Liver (tissue), 9 donors: ENCODE results near the gene PNPLA3. TPM values are rescaled to one million over a fixed set of nuclear protein-coding genes. Genes with fewer than 3 reads are reported as not detected.

Experiments
- DNase-seq: peaks from one replicate; pipeline ENCODE4 v3.0.0-alpha.2; 2017; ENCODE audit warnings: low spot score
- H3K27ac ChIP-seq, 2 donors: one replicate each; pipeline ENCODE4 v1.7.0; 2013; ENCODE audit warnings: inconsistent platforms in 2 of 2, low read length in 2 of 2, control low read depth in 1 of 2, low read depth in 1 of 2, mild to moderate bottlenecking in 1 of 2
- H3K27me3 ChIP-seq, 4 donors: one replicate each; pipeline versions ENCODE4 v1.6.1 to v1.7.0; 2013; ENCODE audit warnings: low read length in 3 of 4, inconsistent platforms in 1 of 4, mild to moderate bottlenecking in 1 of 4, moderate library complexity in 1 of 4; ENCODE audit not compliant: control insufficient read depth in 4 of 4, insufficient read depth in 4 of 4
- H3K36me3 ChIP-seq, 4 donors: one replicate each; pipeline versions ENCODE4 v1.6.1 to v1.7.0; 2013; ENCODE audit warnings: low read length in 3 of 4, mild to moderate bottlenecking in 3 of 4, low read depth in 1 of 4, moderate library complexity in 1 of 4; ENCODE audit not compliant: control insufficient read depth in 4 of 4, insufficient read depth in 3 of 4
- H3K4me1 ChIP-seq, 4 donors: one replicate each; pipeline versions ENCODE4 v1.6.1 to v1.7.0; 2013; ENCODE audit warnings: low read length in 3 of 4, mild to moderate bottlenecking in 3 of 4, moderate library complexity in 1 of 4; ENCODE audit not compliant: control insufficient read depth in 4 of 4, insufficient read depth in 4 of 4
- H3K4me3 ChIP-seq, 3 donors: one replicate each; pipeline versions ENCODE4 v1.6.1 to v1.7.0; 2013; ENCODE audit warnings: low read length in 3 of 3, control low read depth in 1 of 3, low read depth in 1 of 3, mild to moderate bottlenecking in 1 of 3
- H3K9ac ChIP-seq, 2 donors: one replicate each; pipeline ENCODE4 v1.7.0; 2013; ENCODE audit warnings: low read length in 2 of 2, mild to moderate bottlenecking in 2 of 2, moderate library complexity in 2 of 2, control low read depth in 1 of 2, low read depth in 1 of 2
- H3K9me3 ChIP-seq, 4 donors: one replicate each; pipeline versions ENCODE4 v1.6.1 to v1.7.0; 2013; ENCODE audit warnings: low read length in 3 of 4; ENCODE audit not compliant: control insufficient read depth in 4 of 4
- EGR1 ChIP-seq, 2 donors: IDR thresholded peaks; 2 replicates each; pipeline ENCODE4 v1.6.1; 2016 to 2018; ENCODE audit warnings: antibody characterized with exemption in 2 of 2, low read depth in 2 of 2
- FOXA1 ChIP-seq: IDR thresholded peaks from 2 replicates; pipeline ENCODE4 v1.6.1; 2016; ENCODE audit warnings: antibody characterized with exemption
- GABPA ChIP-seq, 2 donors: IDR thresholded peaks in 1 of 2; conservative IDR thresholded peaks in 1 of 2; 2 replicates each; pipeline ENCODE4 v1.6.1; 2016; ENCODE audit warnings: antibody characterized with exemption in 2 of 2, mild to moderate bottlenecking in 1 of 2, moderate library complexity in 1 of 2
- HNF4A ChIP-seq, 2 donors: conservative IDR thresholded peaks; 2 replicates each; pipeline ENCODE4 v1.6.1; 2016; ENCODE audit warnings: antibody characterized with exemption in 2 of 2, mild to moderate bottlenecking in 2 of 2
- HNF4G ChIP-seq: IDR thresholded peaks from 2 replicates; pipeline ENCODE4 v1.6.1; 2016; ENCODE audit warnings: antibody characterized with exemption
- JUND ChIP-seq, 2 donors: IDR thresholded peaks; 2 replicates each; pipeline ENCODE4 v1.6.1; 2016; ENCODE audit warnings: antibody characterized with exemption in 2 of 2
- NR2F2 ChIP-seq: IDR thresholded peaks from 2 replicates; pipeline ENCODE4 v1.6.1; 2016; ENCODE audit warnings: antibody characterized with exemption
- RAD21 ChIP-seq, 2 donors: IDR thresholded peaks; 2 replicates each; pipeline ENCODE4 v1.6.1; 2016; ENCODE audit warnings: antibody characterized with exemption in 2 of 2, mild to moderate bottlenecking in 2 of 2
- RXRA ChIP-seq, 2 donors: IDR thresholded peaks; 2 replicates each; pipeline ENCODE4 v1.6.1; 2017 to 2018; ENCODE audit warnings: antibody characterized with exemption in 2 of 2, mild to moderate bottlenecking in 1 of 2
- SP1 ChIP-seq: IDR thresholded peaks from 2 replicates; pipeline ENCODE4 v1.6.1; 2018; ENCODE audit warnings: antibody characterized with exemption, mild to moderate bottlenecking
- TAF1 ChIP-seq: conservative IDR thresholded peaks from 2 replicates; pipeline ENCODE4 v1.6.1; 2016; ENCODE audit warnings: antibody characterized with exemption, mild to moderate bottlenecking
- YY1 ChIP-seq: IDR thresholded peaks from 2 replicates; pipeline ENCODE4 v1.6.1; 2016; ENCODE audit warnings: antibody characterized with exemption, mild to moderate bottlenecking
- WGBS: extraction: QIAGEN DNeasy Blood & Tissue Kit; methylation state at CpG from one replicate; pipeline ENCODE4 v1.1.7; 2013; 5-methylcytosine and 5-hydroxymethylcytosine counted together
- polyA plus RNA-seq, 2 donors: library from polyadenylated mRNA; stranded (reverse) in 1 of 2; unstranded in 1 of 2; fragments of 200-250 nt in 1 of 2; fragments of >200 nt in 1 of 2; fragmentation: Nextera tagmentation in 1 of 2; extraction: Ambion mirVana in 1 of 2; gene quantifications; one replicate each; pipeline versions ENCODE4 v1.2.1 to v1.2.3, GENCODE V29; 2013 to 2015
- total RNA-seq, 2 donors: library from RNA; depleted of rRNA; stranded (reverse); fragments of >200 nt; gene quantifications; one replicate each; pipeline ENCODE4 v1.2.3, GENCODE V29; 2014
- TF ChIP-seq, protein P1 (sequence below): IDR thresholded peaks from 2 replicates; pipeline ENCODE4 v1.6.1; 2016; ENCODE audit warnings: antibody characterized with exemption
- TF ChIP-seq, protein P2 (sequence below): IDR thresholded peaks from 2 replicates; pipeline ENCODE4 v1.6.1; 2016; ENCODE audit warnings: antibody characterized with exemption
- TF ChIP-seq, protein P3 (sequence below): fragments of 150-350 bp; IDR thresholded peaks from 2 replicates; pipeline ENCODE4 v1.5.1; 2017; ENCODE audit warnings: improper control_type of control experiment, low read depth, low read length; ENCODE audit not compliant: missing input control
- donor health status: healthy.
- donor health status: healthy.
- donor health status: healthy.
- donor health status: healthy.
- donor health status: healthy.

PNPLA3 gene
- total and polyA plus RNA-seq, 4 donors: 15.9 to 59.1 (median 24.8) TPM

DNA sequence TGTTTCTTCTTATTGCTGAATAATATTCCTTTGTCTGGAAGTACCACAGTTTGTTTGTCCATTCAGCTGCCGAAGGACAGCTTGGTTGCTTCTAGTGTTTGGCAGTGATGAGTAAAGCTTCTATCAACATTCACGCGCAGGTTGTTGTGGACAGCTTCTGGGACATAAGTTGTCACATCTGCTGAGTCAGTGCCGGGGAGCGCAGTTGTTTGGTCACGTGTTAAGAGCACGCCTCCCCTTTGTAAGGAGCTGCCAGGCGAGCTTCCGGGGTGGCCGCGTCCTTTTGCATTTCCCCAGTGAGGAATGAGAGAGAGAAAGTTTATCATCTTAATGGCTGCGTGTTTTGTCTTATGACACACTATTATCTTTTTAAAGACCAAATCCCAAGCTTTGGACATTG is 61.9 kb downstream of the PNPLA3 start:
- Histone ChIP-seq H3K9me3 (no peaks in the 10 kb centered on the region), H3K36me3 (peaks cover 18 to 71% (median 58%) of the 10 kb centered on the region in 4 donors), H3K27me3 (no peaks in the 10 kb centered on the region), H3K27ac (no peak overlapping the region), H3K4me3 (no peak overlapping the region), H3K9ac (no peak overlapping the region), H3K4me1 (no peaks in the 10 kb centered on the region)
- WGBS: 92% methylated on average over 12 of the region's 12 CpGs
- DNase-seq: no peak
- TF ChIP-seq, protein P1, sequence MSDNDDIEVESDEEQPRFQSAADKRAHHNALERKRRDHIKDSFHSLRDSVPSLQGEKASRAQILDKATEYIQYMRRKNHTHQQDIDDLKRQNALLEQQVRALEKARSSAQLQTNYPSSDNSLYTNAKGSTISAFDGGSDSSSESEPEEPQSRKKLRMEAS: no peak
- no peak for TF ChIP-seq EGR1 (IDR thresholded peaks at IDR 0.05; ENCODE audit: low read depth in 2 of 2)
- no peak for TF ChIP-seq SP1
- no peak for TF ChIP-seq RXRA (IDR thresholded peaks at IDR 0.05)
- no peak for TF ChIP-seq NR2F2
- no peak for TF ChIP-seq HNF4G
- TF ChIP-seq JUND (IDR thresholded peaks at IDR 0.05): no peak
- no peak for TF ChIP-seq RAD21 (IDR thresholded peaks at IDR 0.05)
- TF ChIP-seq TAF1: no peak
- no peak for TF ChIP-seq GABPA (IDR thresholded peaks at IDR 0.05 in 1 of 2, conservative IDR thresholded peaks at IDR 0.05 in 1 of 2)
- no peak for TF ChIP-seq FOXA1

DNA sequence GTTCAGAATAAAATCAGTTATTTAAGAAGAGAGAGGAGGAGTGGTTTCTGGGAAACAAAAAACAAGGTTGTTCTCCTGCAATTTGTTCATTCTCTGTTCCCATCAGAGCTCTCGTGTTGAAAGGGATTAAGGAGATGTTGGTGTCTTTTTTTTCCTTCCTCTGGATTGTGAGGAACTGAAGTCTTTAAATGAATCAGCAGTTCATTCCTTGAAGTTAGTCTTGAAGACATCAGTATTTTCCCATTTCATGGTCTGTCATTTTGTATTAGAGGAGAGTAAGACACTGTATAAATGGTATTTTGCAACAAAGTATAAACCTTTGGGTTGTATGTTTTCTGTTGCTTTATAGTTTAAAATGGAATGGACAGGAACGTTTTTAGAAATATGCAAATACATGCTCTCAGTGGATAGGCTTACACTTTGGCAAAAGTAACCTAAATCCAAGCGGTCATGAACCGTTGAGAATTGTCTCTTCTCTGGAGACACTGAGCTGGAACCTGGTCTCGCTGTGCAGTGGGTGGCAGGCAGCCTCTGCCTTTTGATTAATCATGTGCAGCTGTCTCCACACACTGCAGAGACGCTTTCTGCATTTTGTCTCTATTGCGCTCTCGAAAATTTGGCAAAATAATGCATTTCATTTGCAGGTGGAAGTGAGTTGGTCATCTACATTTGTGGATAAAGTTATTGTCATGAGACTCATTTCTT is 64.7 kb downstream of the PNPLA3 start:
- peaks cover 16 to 72% (median 58%) of the 10 kb centered on the region in 4 donors for H3K36me3 ChIP-seq
- TF ChIP-seq, protein P2, sequence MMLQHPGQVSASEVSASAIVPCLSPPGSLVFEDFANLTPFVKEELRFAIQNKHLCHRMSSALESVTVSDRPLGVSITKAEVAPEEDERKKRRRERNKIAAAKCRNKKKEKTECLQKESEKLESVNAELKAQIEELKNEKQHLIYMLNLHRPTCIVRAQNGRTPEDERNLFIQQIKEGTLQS: no peak
- no peak for TF ChIP-seq HNF4A (conservative IDR thresholded peaks at IDR 0.05)
- no peak for TF ChIP-seq NR2F2
- TF ChIP-seq SP1: no peak
- no peak for TF ChIP-seq YY1
- no peak for TF ChIP-seq JUND (IDR thresholded peaks at IDR 0.05)
- no peak for TF ChIP-seq TAF1
- H3K9me3 ChIP-seq: no peaks in the 10 kb centered on the region
- no peak overlapping the region for H3K9ac ChIP-seq
- no peaks in the 10 kb centered on the region for H3K4me1 ChIP-seq
- WGBS: 89% methylated on average over 8 of the region's 8 CpGs
- H3K27me3 ChIP-seq: no peaks in the 10 kb centered on the region
- no peak for DNase-seq
- no peak overlapping the region for H3K4me3 ChIP-seq
- H3K27ac ChIP-seq: no peak overlapping the region

DNA sequence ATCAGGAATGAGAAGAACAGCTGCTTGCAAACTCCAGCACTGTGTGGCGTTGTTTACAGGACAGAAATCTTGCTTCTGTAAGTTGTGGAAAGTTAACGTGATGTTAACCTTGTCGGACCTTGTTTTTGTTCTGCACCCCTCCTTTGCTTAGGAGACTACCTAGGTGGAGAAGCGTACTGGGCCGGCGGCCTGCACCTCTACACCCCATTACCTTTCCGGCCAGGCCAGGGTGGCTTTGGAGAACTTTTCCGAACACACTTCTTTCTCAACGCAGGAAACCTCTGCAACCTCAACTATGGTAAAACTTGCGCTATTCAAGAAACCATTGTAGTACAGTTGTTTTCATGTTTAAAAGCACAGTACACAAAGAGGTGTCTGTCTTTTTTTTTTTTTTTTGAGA is 65.4 kb downstream of the PNPLA3 start:
- H3K27ac ChIP-seq: no peak overlapping the region
- no peaks in the 10 kb centered on the region for H3K27me3 ChIP-seq
- H3K9me3 ChIP-seq: no peaks in the 10 kb centered on the region
- WGBS: 95% methylated on average over 10 of the region's 10 CpGs
- no peak overlapping the region for H3K9ac ChIP-seq
- TF ChIP-seq JUND (IDR thresholded peaks at IDR 0.05) (no peak), SP1 (no peak), RXRA (IDR thresholded peaks at IDR 0.05) (no peak), RAD21 (IDR thresholded peaks at IDR 0.05) (no peak), NR2F2 (no peak)
- TF ChIP-seq, protein P3, sequence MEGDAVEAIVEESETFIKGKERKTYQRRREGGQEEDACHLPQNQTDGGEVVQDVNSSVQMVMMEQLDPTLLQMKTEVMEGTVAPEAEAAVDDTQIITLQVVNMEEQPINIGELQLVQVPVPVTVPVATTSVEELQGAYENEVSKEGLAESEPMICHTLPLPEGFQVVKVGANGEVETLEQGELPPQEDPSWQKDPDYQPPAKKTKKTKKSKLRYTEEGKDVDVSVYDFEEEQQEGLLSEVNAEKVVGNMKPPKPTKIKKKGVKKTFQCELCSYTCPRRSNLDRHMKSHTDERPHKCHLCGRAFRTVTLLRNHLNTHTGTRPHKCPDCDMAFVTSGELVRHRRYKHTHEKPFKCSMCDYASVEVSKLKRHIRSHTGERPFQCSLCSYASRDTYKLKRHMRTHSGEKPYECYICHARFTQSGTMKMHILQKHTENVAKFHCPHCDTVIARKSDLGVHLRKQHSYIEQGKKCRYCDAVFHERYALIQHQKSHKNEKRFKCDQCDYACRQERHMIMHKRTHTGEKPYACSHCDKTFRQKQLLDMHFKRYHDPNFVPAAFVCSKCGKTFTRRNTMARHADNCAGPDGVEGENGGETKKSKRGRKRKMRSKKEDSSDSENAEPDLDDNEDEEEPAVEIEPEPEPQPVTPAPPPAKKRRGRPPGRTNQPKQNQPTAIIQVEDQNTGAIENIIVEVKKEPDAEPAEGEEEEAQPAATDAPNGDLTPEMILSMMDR: no peak
- TF ChIP-seq, protein P1: no peak
- H3K4me3 ChIP-seq: no peak overlapping the region
- H3K4me1 ChIP-seq: no peaks in the 10 kb centered on the region
- no peak for DNase-seq
- peaks cover 15 to 66% (median 55%) of the 10 kb centered on the region in 4 donors for H3K36me3 ChIP-seq
